ENCODE results near the gene KIF6. TPM values are rescaled to one million over a fixed set of nuclear protein-coding genes. Genes with fewer than 3 reads are reported as not detected.

KIF6 gene
- total RNA-seq, 1 experiment from 2014 or later, result 0.11 TPM

- DNase-seq (ENCODE audit: low read depth), result no peak
Measured at GRCh38 chr6:39421383-39422225, 303.6 kb downstream of the KIF6 start.

GRCh38 chr6:39420300-39421265 lies 304.6 kb downstream of the KIF6 start:
- DNase-seq (ENCODE audit: low read depth), result no peak

GRCh38 chr6:39419607-39420006 lies 305.6 kb downstream of the KIF6 start:
- DNase-seq (ENCODE audit: low read depth), result no peak

- no peak for DNase-seq (ENCODE audit: low read depth)
Measured at GRCh38 chr6:39417440-39417839, 307.8 kb downstream of the KIF6 start.

- peak; percentile 88 for DNase-seq (ENCODE audit: low read depth)
Measured at GRCh38 chr6:39416728-39417127, 308.5 kb downstream of the KIF6 start.

GRCh38 chr6:39416026-39416425 lies 309.2 kb downstream of the KIF6 start:
- DNase-seq (ENCODE audit: low read depth), result no peak

GRCh38 chr6:39415482-39415881 lies 309.7 kb downstream of the KIF6 start:
- DNase-seq (ENCODE audit: low read depth), result no peak

GRCh38 chr6:39411465-39411864 lies 313.7 kb downstream of the KIF6 start:
- DNase-seq (ENCODE audit: low read depth), result no peak

- DNase-seq (ENCODE audit: low read depth), result no peak
Measured at GRCh38 chr6:39411001-39411400, 314.2 kb downstream of the KIF6 start.

- DNase-seq (ENCODE audit: low read depth), result no peak
Measured at GRCh38 chr6:39409889-39410288, 315.3 kb downstream of the KIF6 start.

GRCh38 chr6:39407446-39407993 lies 317.7 kb downstream of the KIF6 start:
- DNase-seq (ENCODE audit: low read depth), result no peak

GRCh38 chr6:39404312-39404711 lies 320.9 kb downstream of the KIF6 start:
- no peak for DNase-seq (ENCODE audit: low read depth)

GRCh38 chr6:39403304-39403703 lies 321.9 kb downstream of the KIF6 start:
- no peak for DNase-seq (ENCODE audit: low read depth)

- no peak for DNase-seq (ENCODE audit: low read depth)
Measured at GRCh38 chr6:39402239-39402751, 322.9 kb downstream of the KIF6 start.

- DNase-seq (ENCODE audit: low read depth), result no peak
Measured at GRCh38 chr6:39401376-39401775, 323.8 kb downstream of the KIF6 start.

GRCh38 chr6:39400026-39400425 lies 325.2 kb downstream of the KIF6 start:
- DNase-seq (ENCODE audit: low read depth), result no peak

- no peak for DNase-seq (ENCODE audit: low read depth)
Measured at GRCh38 chr6:39396854-39397253, 328.4 kb downstream of the KIF6 start.

GRCh38 chr6:39393075-39393474 lies 332.1 kb downstream of the KIF6 start:
- no peak for DNase-seq (ENCODE audit: low read depth)

GRCh38 chr6:39391182-39391581 lies 334.0 kb downstream of the KIF6 start:
- no peak for DNase-seq (ENCODE audit: low read depth)

- peak; percentile 14 for DNase-seq (ENCODE audit: low read depth)
Measured at GRCh38 chr6:39389484-39389767, 335.8 kb downstream of the KIF6 start.

- DNase-seq (ENCODE audit: low read depth), result no peak
Measured at GRCh38 chr6:39388606-39389483, 336.4 kb downstream of the KIF6 start.

Measured in Daoy (cell line).